DND-41 (cell line): ENCODE measurements around the gene M6PR.

Source experiments
- ATAC-seq: fragments of 200-7000 bp; cut with Tn5 transposase; 3 replicates; pipeline ENCODE4 v1.9.1; 2021; ENCODE audit warnings: low read depth; ENCODE audit not compliant: insufficient read depth
- DNase-seq: peaks from one replicate; pipeline ENCODE4 v3.0.0-alpha.2; 2020
- H2AFZ ChIP-seq: 2 replicates; pipeline ENCODE4 v1.6.0; 2012; ENCODE audit warnings: low read depth, low read length
- H3K27ac ChIP-seq: 2 replicates; pipeline ENCODE4 v1.5.1; 2012; ENCODE audit warnings: low read length, inconsistent platforms
- H3K27me3 ChIP-seq: fragments of 200-600 bp; sonication (generic); 2 replicates; pipeline ENCODE4 v1.6.0; 2012; ENCODE audit warnings: low read length, mild to moderate bottlenecking, inconsistent platforms; ENCODE audit not compliant: insufficient read depth, poor library complexity
- H3K36me3 ChIP-seq: 2 replicates; pipeline ENCODE4 v1.5.1; 2012; ENCODE audit warnings: low read length, inconsistent platforms; ENCODE audit not compliant: insufficient read depth
- H3K4me1 ChIP-seq: 2 replicates; pipeline ENCODE4 v1.5.1; 2012; ENCODE audit warnings: mild to moderate bottlenecking, low read length; ENCODE audit not compliant: insufficient read depth
- H3K4me2 ChIP-seq: 2 replicates; pipeline ENCODE4 v1.6.0; 2012; ENCODE audit warnings: mild to moderate bottlenecking, moderate library complexity, low read length, inconsistent platforms; ENCODE audit not compliant: insufficient read depth
- H3K4me3 ChIP-seq, 2 experiments: fragments of 200-600 bp in 1 of 2; shearing (Covaris generic) in 1 of 2; 2 replicates each; pipeline ENCODE4 v1.5.1; 2012 to 2016; ENCODE audit warnings: inconsistent platforms in 2 of 2, low read length in 2 of 2, mild to moderate bottlenecking in 2 of 2, low read depth in 1 of 2, moderate library complexity in 1 of 2
- H3K79me2 ChIP-seq: 2 replicates; pipeline ENCODE4 v1.6.0; 2012; ENCODE audit warnings: low read length, inconsistent platforms; ENCODE audit not compliant: insufficient read depth
- H3K9ac ChIP-seq: 2 replicates; pipeline ENCODE4 v1.6.0; 2012; ENCODE audit warnings: low read depth, mild to moderate bottlenecking, inconsistent platforms, low read length, moderate library complexity
- H3K9me3 ChIP-seq: 2 replicates; pipeline ENCODE4 v1.5.1; 2012; ENCODE audit warnings: low read length, moderate library complexity, mild to moderate bottlenecking, inconsistent platforms; ENCODE audit not compliant: insufficient read depth, severe bottlenecking
- H4K20me1 ChIP-seq: 2 replicates; pipeline ENCODE4 v1.6.0; 2012; ENCODE audit warnings: low read length; ENCODE audit not compliant: insufficient read depth
- CTCF ChIP-seq: IDR thresholded peaks from 2 replicates; pipeline ENCODE4 v1.5.1; 2012; ENCODE audit warnings: borderline replicate concordance, low read length, moderate library complexity, mild to moderate bottlenecking; ENCODE audit not compliant: poor library complexity, severe bottlenecking; ENCODE audit errors: extremely low read depth
- EZH2 ChIP-seq: IDR thresholded peaks from 3 replicates; pipeline ENCODE4 v1.6.1; 2012; ENCODE audit warnings: borderline replicate concordance, low read depth, mild to moderate bottlenecking, moderate library complexity, low read length, inconsistent platforms; ENCODE audit not compliant: severe bottlenecking

The M6PR gene

GRCh38 chr12:8907513-8907912 is 41.9 kb downstream of the M6PR start:
- Histone ChIP-seq H3K9ac (no peak overlapping the region), H3K4me1 (no peaks in the 10 kb centered on the region), H3K9me3 (no peaks in the 10 kb centered on the region), H4K20me1 (no peaks in the 10 kb centered on the region), H3K4me3 (no peak overlapping the region), H3K27ac (no peak overlapping the region), H3K4me2 (no peak overlapping the region), H3K27me3 (no peaks in the 10 kb centered on the region), H3K79me2 (no peaks in the 10 kb centered on the region), H3K36me3 (no peaks in the 10 kb centered on the region), H2AFZ (no peak overlapping the region)
- no peak for TF ChIP-seq EZH2
- TF ChIP-seq CTCF = no peak
- no peak for DNase-seq
- no peak for ATAC-seq

GRCh38 chr12:8906266-8907180 is 42.9 kb downstream of the M6PR start:
- no peak overlapping the region for H3K4me3 ChIP-seq
- H2AFZ ChIP-seq = no peak overlapping the region
- no peaks in the 10 kb centered on the region for H4K20me1 ChIP-seq
- H3K27me3 ChIP-seq = no peaks in the 10 kb centered on the region
- no peaks in the 10 kb centered on the region for H3K79me2 ChIP-seq
- DNase-seq (no peak), ATAC-seq (no peak)
- H3K9me3 ChIP-seq = no peaks in the 10 kb centered on the region
- TF ChIP-seq EZH2 (no peak), CTCF (no peak)
- no peak overlapping the region for H3K9ac ChIP-seq
- no peak overlapping the region for H3K4me2 ChIP-seq
- no peak overlapping the region for H3K27ac ChIP-seq
- H3K4me1 ChIP-seq = no peaks in the 10 kb centered on the region
- no peaks in the 10 kb centered on the region for H3K36me3 ChIP-seq

GRCh38 chr12:8905546-8905945 is 43.9 kb downstream of the M6PR start:
- Histone ChIP-seq H3K9me3 (no peaks in the 10 kb centered on the region), H2AFZ (no peak overlapping the region), H3K27ac (no peak overlapping the region), H3K79me2 (no peaks in the 10 kb centered on the region), H3K4me1 (no peaks in the 10 kb centered on the region), H4K20me1 (no peaks in the 10 kb centered on the region), H3K36me3 (no peaks in the 10 kb centered on the region), H3K4me3 (no peak overlapping the region), H3K27me3 (no peaks in the 10 kb centered on the region), H3K9ac (no peak overlapping the region), H3K4me2 (no peak overlapping the region)
- ATAC-seq (no peak), DNase-seq (no peak)
- TF ChIP-seq CTCF = no peak
- no peak for TF ChIP-seq EZH2
